ENCODE data around the gene MYO5A.

DNA sequence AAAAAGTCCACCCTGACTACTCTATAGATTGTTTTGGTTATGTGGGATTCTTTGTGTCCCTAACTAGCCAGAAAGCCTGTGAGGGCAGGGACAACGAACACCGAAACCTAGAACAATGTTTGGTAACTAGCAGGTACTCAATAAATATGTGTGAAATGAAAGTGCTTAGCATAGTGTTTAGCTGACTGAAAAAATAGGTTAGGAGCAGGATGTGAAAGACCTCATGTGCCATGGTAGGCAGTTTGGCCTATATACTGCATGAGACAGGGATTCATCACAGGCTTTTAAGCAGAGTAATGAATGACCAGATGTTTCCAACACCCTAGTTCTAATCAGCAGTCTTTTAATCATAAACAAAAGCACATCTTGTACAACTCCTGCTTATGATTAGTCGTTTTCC is 64.2 kb downstream of the MYO5A start:
- TF ChIP-seq CTCF (IDR thresholded peaks at IDR 0.05) (no peak), POLR2AphosphoS5 (IDR thresholded peaks at IDR 0.05; ENCODE audit: low read depth, low read length) (no peak)
